Measurements from ENCODE around the gene RASA3.

DNA sequence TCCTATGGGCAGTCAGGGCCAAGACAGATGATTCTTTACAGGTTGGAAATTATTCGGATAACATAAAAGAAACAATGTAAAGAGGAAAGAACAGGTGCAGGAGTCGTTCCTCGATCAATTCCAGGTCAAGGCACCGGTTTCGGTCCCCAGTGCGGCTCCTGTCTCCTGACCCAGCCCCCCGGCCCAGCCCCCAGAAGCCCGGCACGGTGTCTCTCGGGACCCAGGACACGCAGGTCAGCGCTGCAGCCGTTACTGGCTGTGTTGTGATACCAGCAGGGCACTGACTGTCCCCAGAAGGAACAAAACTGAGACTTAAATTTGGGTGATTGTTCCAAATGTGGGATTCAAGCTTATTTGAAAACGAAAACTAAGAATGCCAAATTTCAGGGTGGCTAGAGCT, 8.5 kb downstream of the RASA3 start:
- TF ChIP-seq, protein P1, sequence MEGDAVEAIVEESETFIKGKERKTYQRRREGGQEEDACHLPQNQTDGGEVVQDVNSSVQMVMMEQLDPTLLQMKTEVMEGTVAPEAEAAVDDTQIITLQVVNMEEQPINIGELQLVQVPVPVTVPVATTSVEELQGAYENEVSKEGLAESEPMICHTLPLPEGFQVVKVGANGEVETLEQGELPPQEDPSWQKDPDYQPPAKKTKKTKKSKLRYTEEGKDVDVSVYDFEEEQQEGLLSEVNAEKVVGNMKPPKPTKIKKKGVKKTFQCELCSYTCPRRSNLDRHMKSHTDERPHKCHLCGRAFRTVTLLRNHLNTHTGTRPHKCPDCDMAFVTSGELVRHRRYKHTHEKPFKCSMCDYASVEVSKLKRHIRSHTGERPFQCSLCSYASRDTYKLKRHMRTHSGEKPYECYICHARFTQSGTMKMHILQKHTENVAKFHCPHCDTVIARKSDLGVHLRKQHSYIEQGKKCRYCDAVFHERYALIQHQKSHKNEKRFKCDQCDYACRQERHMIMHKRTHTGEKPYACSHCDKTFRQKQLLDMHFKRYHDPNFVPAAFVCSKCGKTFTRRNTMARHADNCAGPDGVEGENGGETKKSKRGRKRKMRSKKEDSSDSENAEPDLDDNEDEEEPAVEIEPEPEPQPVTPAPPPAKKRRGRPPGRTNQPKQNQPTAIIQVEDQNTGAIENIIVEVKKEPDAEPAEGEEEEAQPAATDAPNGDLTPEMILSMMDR (IDR thresholded peaks at IDR 0.05; ENCODE audit: insufficient read depth, low read depth, low read length) = no peak
- no peak for TF ChIP-seq EZH2 (IDR thresholded peaks at IDR 0.05; ENCODE audit: insufficient read depth, low read length)

Data from astrocyte (in vitro differentiated cells and primary cell).